HG03378 (cell line): ENCODE results near the gene IER2.
A peak's percentile ranks its signal among the peaks of the same experiment; 100 is the strongest.

Source experiments
- ATAC-seq: cut with Tn5 transposase; IDR thresholded peaks from one replicate; pipeline ENCODE4 v1.9.1; 2021; ENCODE audit warnings: mild to moderate bottlenecking, moderate library complexity; ENCODE audit not compliant: unreplicated experiment

Gene IER2

GRCh38 chr19:13150187-13150930 is at the start of gene IER2, which contains the start of gene STX10:
IER2 (plus strand) TSS chr19:13150411; CDS start chr19:13153187, 2,776 bp downstream.
STX10 (minus strand) TSS chr19:13150375; CDS start chr19:13150173, 202 bp downstream.
- ATAC-seq, result peak; percentile 34

- no peak for ATAC-seq
Observed at GRCh38 chr19:13100841-13101589, 49.2 kb upstream of the IER2 start.

- no peak for ATAC-seq
Observed at GRCh38 chr19:13101590-13102415, 48.4 kb upstream of the IER2 start.

- ATAC-seq, result no peak
Observed at GRCh38 chr19:13102416-13102665, 47.9 kb upstream of the IER2 start.

- peak; percentile 29 for ATAC-seq
Observed at GRCh38 chr19:13102666-13103580, 47.3 kb upstream of the IER2 start, which contains the start of gene LYL1. LYL1 (minus strand) TSS chr19:13102858; CDS start chr19:13101171, 1,687 bp downstream.

GRCh38 chr19:13103581-13104359 is 46.4 kb upstream of the IER2 start:
- ATAC-seq, result no peak

- peak; percentile 20 for ATAC-seq
Observed at GRCh38 chr19:13104360-13104847, 45.8 kb upstream of the IER2 start.

- no peak for ATAC-seq
Observed at GRCh38 chr19:13104848-13105711, 45.1 kb upstream of the IER2 start.

GRCh38 chr19:13109361-13110098 is 40.7 kb upstream of the IER2 start:
- ATAC-seq, result no peak

GRCh38 chr19:13110099-13110610 is 40.1 kb upstream of the IER2 start:
- no peak for ATAC-seq

GRCh38 chr19:13112555-13112954 is 37.7 kb upstream of the IER2 start:
- no peak for ATAC-seq

GRCh38 chr19:13115936-13116281 is 34.3 kb upstream of the IER2 start:
- ATAC-seq, result no peak

- peak; percentile 57 for ATAC-seq
Observed at GRCh38 chr19:13116282-13117175, 33.7 kb upstream of the IER2 start, which contains the start of gene TRMT1. TRMT1 (minus strand) TSS chr19:13116740; CDS start chr19:13116399, 341 bp downstream.

- ATAC-seq, result peak; percentile 21
Observed at GRCh38 chr19:13117176-13117771, 32.9 kb upstream of the IER2 start.

GRCh38 chr19:13117772-13118423 is 32.3 kb upstream of the IER2 start, which contains the start of gene NACC1:
NACC1 (plus strand) TSS chr19:13118264; CDS start chr19:13135208, 16,944 bp downstream.
- ATAC-seq, result no peak
